ENCODE measurements around the gene SLC25A22. TPM values are rescaled to one million over a fixed set of nuclear protein-coding genes. Genes with fewer than 3 reads are reported as not detected.

The SLC25A22 gene
- total and polyA plus RNA-seq, 10 of the 15 experiments (the other 5 are each of a cell fraction or from before 2014, with no cell fraction given): 0.27 to 27.0 (median 8.2) TPM

- TF ChIP-seq POU2F2 (IDR thresholded peaks at IDR 0.05; ENCODE audit: borderline replicate concordance, low read depth, low read length) (no peak), RB1 (IDR thresholded peaks at IDR 0.05; ENCODE audit: borderline replicate concordance) (no peak), ZBTB4 (CRISPR knock-in tag; IDR thresholded peaks at IDR 0.05) (no peak), ZNF274 (IDR thresholded peaks at IDR 0.05; ENCODE audit: insufficient read depth, insufficient read length) (no peak), HDAC2 (IDR thresholded peaks at IDR 0.05) (no peak), RAD21 (IDR thresholded peaks at IDR 0.05; ENCODE audit: insufficient read depth, low read depth, low read length) (no peak)
Measured at GRCh38 chr11:770642-771616, 27.2 kb downstream of the SLC25A22 start (continued).

GRCh38 chr11:769887-770641, 28.0 kb downstream of the SLC25A22 start:
- in situ Hi-C loops (cut with MboI): no loop called here
- BruUV-seq (replicated peaks): TSS peak; percentile 62
- no peak for FAIRE-seq
- DNase-seq (ENCODE audit: low read depth, low spot score): no peak
- ChIA-PET SMC1A (ENCODE audit: uncharacterized antibody, unreplicated experiment) (no interaction called here), POLR2A (interaction anchor here (0.7 kb wide), 1 partner anchor 13 kb away, joined by 3 read pairs; no protein-coding TSS in a partner anchor), RAD21 (ENCODE audit: unreplicated experiment) (no interaction called here), CTCF (no interaction called here)
- Histone ChIP-seq H3K36me3 (ENCODE audit: control insufficient read depth in 2 of 2, insufficient read depth in 2 of 2, low read length in 1 of 2) (peaks cover 8 to 31% of the 10 kb centered on the region in 2 experiments; a peak in 3 of 4 replicates), H2AFZ (ENCODE audit: control insufficient read depth, low read depth, low read length) (no peak overlapping the region), H3K4me1 (ENCODE audit: control insufficient read depth, insufficient read depth, low read length) (peaks cover 2% of the 10 kb centered on the region), H3K79me2 (ENCODE audit: control insufficient read depth, insufficient read depth, low read length) (peaks cover 10% of the 10 kb centered on the region), H3K27me3 (replicated peaks in 1 of 2; ENCODE audit: control insufficient read depth in 2 of 2, insufficient read depth in 2 of 2, low read length in 1 of 2) (no peaks in the 10 kb centered on the region), H3K9ac (ENCODE audit: control insufficient read depth, insufficient read depth, low read length) (no peak overlapping the region), H3K27ac (ENCODE audit: control insufficient read depth, insufficient read depth) (no peak overlapping the region), H3K4me2 (ENCODE audit: control insufficient read depth, insufficient read depth) (no peak overlapping the region), H4K20me1 (ENCODE audit: control insufficient read depth, insufficient read depth) (no peaks in the 10 kb centered on the region), H3K4me3 (no peak overlapping the region), H3K9me3 (replicated peaks; ENCODE audit: control insufficient read depth, insufficient read depth, low read length) (no peaks in the 10 kb centered on the region)
- no peak for ATAC-seq
- WGBS (ENCODE audit: insufficient coverage, insufficient replicate concordance, low lambda C conversion rate, missing lambda C conversion rate): 88% methylated on average over 23 of the region's 23 CpGs
- intact Hi-C loops (cut with micrococcal nuclease; ENCODE audit: unreplicated experiment): no loop called here
- TF ChIP-seq FOXM1 (IDR thresholded peaks at IDR 0.05; ENCODE audit: low read depth, low read length) (no peak), BCL3 (IDR thresholded peaks at IDR 0.05; ENCODE audit: borderline replicate concordance, insufficient read depth, low read depth, low read length, poor library complexity, severe bottlenecking) (no peak), SMARCA5 (IDR thresholded peaks at IDR 0.05) (no peak), MEF2A (IDR thresholded peaks at IDR 0.05; ENCODE audit: insufficient read depth, low read depth, low read length) (no peak), YBX1 (IDR thresholded peaks at IDR 0.05) (no peak), PKNOX1 (IDR thresholded peaks at IDR 0.05) (no peak), HDAC6 (IDR thresholded peaks at IDR 0.05; ENCODE audit: unreplicated experiment) (no peak), SMC3 (IDR thresholded peaks at IDR 0.05; ENCODE audit: borderline replicate concordance, low read length) (no peak)
